ENCODE results near the gene RPS3. TPM values are rescaled to one million over a fixed set of nuclear protein-coding genes. Genes with fewer than 3 reads are reported as not detected.
"Not testable (repeated sequence)": the region's sequence is repeated elsewhere in the genome, so short reads cannot be mapped to it uniquely, and the experiment has no call there.

Gene RPS3
- total RNA-seq, 1 donor from 2014 or later = 1,761 TPM

DNA sequence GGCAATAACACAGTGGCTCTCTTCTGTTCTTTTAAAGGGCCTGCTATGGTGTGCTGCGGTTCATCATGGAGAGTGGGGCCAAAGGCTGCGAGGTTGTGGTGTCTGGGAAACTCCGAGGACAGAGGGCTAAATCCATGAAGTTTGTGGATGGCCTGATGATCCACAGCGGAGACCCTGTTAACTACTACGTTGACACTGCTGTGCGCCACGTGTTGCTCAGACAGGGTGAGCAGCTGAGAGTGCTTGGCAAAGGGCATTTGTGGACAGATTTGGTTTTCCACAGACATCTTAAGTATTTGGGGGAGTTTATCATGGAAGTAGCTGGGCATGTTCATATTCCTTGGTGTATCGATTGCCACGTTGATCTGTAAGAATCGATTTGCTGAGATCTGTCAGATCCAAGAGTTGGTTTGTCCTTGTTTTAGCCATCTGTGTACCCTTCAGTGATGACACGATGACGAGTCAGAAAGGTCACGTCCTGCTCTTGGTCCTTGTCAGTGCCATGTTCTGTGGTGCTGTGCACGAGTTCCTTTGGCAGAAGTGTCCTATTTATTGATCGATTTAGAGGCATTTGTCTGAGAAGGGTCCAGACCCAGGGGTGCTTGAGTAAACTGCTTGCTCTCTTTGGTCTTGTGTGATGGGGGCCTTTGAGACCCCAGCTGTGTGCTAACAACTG, 4.8 kb downstream of the RPS3 start:
- no peak for TF ChIP-seq CTCF (IDR thresholded peaks at IDR 0.05)
- Histone ChIP-seq H3K27me3 (ENCODE audit: low read depth) (no peaks in the 10 kb centered on the region), H3K4me1 (peaks cover 43% of the 10 kb centered on the region), H3K4me3 (no peak overlapping the region), H3K36me3 (peaks cover 80% of the 10 kb centered on the region), H3K27ac (no peak overlapping the region), H3K9me3 (no peaks in the 10 kb centered on the region)
- ATAC-seq (no peak), DNase-seq (no peak)
- intact Hi-C loops (cut with DNase I) = no loop called here

DNA sequence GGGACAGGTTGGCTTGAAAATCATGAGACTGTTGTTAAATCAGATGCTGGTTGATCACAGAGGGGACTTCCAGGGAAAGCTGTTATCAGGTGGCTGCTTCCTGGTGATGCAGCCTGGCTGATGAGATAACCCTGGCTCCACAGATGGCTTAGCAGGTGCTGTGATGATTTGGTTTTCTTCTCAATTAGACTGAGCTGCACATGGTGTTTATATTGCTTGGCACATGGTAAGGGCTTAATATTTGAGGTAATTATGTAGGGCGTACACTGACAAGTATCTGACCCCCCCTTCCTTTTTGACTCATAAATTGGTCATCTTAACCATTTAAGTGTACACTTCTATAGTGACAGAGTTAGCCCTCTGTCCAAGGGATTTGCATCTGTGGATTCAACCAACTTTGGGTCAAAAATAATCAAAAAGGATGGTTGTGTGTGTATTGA, 7.0 kb downstream of the RPS3 start:
- no peak for DNase-seq
- Histone ChIP-seq H3K36me3 (peaks cover 75% of the 10 kb centered on the region), H3K27me3 (ENCODE audit: low read depth) (no peaks in the 10 kb centered on the region), H3K27ac (no peak overlapping the region), H3K4me3 (no peak overlapping the region), H3K4me1 (peaks cover 32% of the 10 kb centered on the region), H3K9me3 (no peaks in the 10 kb centered on the region)
- no peak for ATAC-seq
- intact Hi-C loops (cut with DNase I) = no loop called here
- TF ChIP-seq CTCF (IDR thresholded peaks at IDR 0.05) = no peak

DNA sequence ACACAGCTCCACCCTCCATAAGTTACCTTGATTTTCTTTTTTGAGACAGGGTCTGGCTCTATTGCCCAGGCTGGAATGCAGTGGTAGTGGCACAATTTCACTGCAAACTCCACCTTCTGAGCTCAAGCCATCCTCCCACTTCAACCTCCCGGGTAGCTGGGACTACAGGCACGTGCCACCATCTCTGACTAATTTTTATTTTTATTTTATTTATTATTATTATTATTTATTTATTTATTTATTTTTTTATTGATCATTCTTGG, 9.6 kb downstream of the RPS3 start:
- intact Hi-C loops (cut with DNase I) = no loop called here
- Histone ChIP-seq H3K36me3 (peaks cover 71% of the 10 kb centered on the region), H3K4me3 (no peak overlapping the region), H3K27me3 (ENCODE audit: low read depth) (no peaks in the 10 kb centered on the region), H3K27ac (no peak overlapping the region), H3K4me1 (peaks cover 8% of the 10 kb centered on the region), H3K9me3 (no peaks in the 10 kb centered on the region)
- ATAC-seq (no peak), DNase-seq (no peak)
- TF ChIP-seq CTCF (IDR thresholded peaks at IDR 0.05) = no peak

DNA sequence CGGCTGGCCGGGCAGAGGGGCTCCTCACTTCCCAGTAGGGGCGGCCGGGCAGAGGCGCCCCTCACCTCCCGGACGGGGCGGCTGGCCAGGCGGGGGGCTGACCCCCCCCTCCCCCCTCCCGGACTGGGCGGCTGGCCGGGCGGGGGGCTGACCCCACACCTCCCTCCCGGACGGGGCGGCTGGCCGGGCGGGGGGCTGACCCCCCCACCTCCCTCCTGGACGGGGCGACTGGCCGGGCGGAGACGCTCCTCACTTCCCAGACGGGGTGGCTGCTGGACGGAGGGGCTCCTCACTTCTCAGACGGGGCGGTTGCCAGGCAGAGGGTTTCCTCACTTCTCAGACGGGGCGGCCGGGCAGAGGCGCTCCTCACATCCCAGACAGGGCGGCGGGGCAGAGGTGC, 10.7 kb downstream of the RPS3 start:
- H3K9me3 ChIP-seq; intact Hi-C loops (cut with DNase I); H3K27ac ChIP-seq; H3K4me1 ChIP-seq; H3K27me3 ChIP-seq (ENCODE audit: low read depth); DNase-seq; H3K4me3 ChIP-seq; ATAC-seq: not testable (repeated sequence)
- H3K36me3 ChIP-seq = peaks cover 68% of the 10 kb centered on the region

DNA sequence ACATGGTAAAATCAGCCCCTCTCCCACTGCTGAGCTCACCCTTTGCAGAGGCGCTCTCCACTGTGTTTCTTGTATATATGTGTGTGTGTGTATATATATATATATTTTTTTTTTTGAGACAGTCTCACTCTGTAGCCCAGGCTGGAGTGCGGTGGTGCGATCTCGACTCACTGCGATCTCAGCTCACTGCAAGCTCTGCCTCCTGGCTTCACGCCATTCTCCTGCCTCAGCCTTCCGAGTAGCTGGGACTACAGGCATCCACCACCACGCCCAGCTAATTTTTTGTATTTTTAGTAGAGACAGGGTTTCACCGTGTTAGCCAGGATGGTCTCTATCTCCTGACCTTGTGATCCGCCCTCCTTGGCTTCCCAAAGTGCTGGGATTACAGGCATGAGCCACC, 13.8 kb downstream of the RPS3 start:
- intact Hi-C loops (cut with DNase I); H3K27ac ChIP-seq; H3K9me3 ChIP-seq; H3K4me3 ChIP-seq; DNase-seq; ATAC-seq; H3K27me3 ChIP-seq (ENCODE audit: low read depth): not testable (repeated sequence)
- Histone ChIP-seq H3K36me3 (peaks cover 40% of the 10 kb centered on the region), H3K4me1 (peaks cover 10% of the 10 kb centered on the region)

DNA sequence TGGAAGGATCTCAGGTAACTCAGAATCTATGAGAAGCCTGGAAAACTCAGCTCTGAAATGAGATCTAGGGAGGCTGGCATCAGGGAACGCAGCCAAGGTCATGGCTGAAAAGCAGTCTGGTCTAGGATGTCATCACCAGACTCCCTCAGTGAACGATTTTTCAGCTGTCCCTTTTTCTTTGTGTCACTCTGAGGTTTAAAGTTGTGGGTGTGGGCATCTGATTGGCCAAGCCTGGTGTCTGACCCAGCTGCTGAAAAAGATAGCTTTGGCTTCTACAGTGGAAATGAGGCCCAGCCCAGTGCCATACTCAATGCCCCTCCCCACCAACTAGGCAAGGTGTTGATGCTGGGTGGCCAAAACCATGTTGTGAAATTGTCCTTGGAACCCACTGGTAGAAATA, 14.5 kb downstream of the RPS3 start:
- no peak for DNase-seq
- Histone ChIP-seq H3K36me3 (peaks cover 34% of the 10 kb centered on the region), H3K27me3 (ENCODE audit: low read depth) (no peaks in the 10 kb centered on the region)

More for the DNA sequence above, 14.5 kb downstream of the RPS3 start:
- no peak overlapping the region for H3K27ac ChIP-seq
- no peak overlapping the region for H3K4me3 ChIP-seq
- intact Hi-C loops (cut with DNase I) = no loop called here
- no peaks in the 10 kb centered on the region for H3K9me3 ChIP-seq
- no peak for ATAC-seq
- no peak for TF ChIP-seq CTCF (IDR thresholded peaks at IDR 0.05)
- peaks cover 6% of the 10 kb centered on the region for H3K4me1 ChIP-seq

Measured in lower lobe of right lung (tissue), 2 donors.